SK-N-MC (cell line): ENCODE measurements around the gene PSMC3.

Experiments
- EZH2 ChIP-seq: fragments of 200-600 bp; sonication (generic); IDR thresholded peaks from one replicate; pipeline ENCODE4 v1.6.1; 2017; ENCODE audit warnings: antibody characterized with exemption
- POLR2AphosphoS5 ChIP-seq: IDR thresholded peaks from 2 replicates; pipeline ENCODE4 v1.6.1; 2012; ENCODE audit warnings: mild to moderate bottlenecking, low read depth, low read length, borderline replicate concordance

- no peak for TF ChIP-seq EZH2
- TF ChIP-seq POLR2AphosphoS5 = no peak
These were observed 5.3 kb upstream of the PSMC3 start for GRCh38 chr11:47431356-47432083.
